HepG2 (cell line): Measurements from ENCODE around the gene TUBB4B. TPM values are rescaled to one million over a fixed set of nuclear protein-coding genes. Genes with fewer than 3 reads are reported as not detected.

Experiments used
- ASH2L ChIP-seq: fragments of 300-600, 200-600 bp; sonication (generic); IDR thresholded peaks from 2 replicates; pipeline ENCODE4 v1.7.0; 2017; ENCODE audit warnings: low read depth, mild to moderate bottlenecking, moderate library complexity, mixed read lengths, low read length; ENCODE audit not compliant: insufficient read length
- HCFC1 ChIP-seq: fragments of 150-350 bp; IDR thresholded peaks from 2 replicates; pipeline ENCODE4 v1.6.1; 2014; ENCODE audit warnings: low read depth, low read length
- IRF2 ChIP-seq: IDR thresholded peaks from 2 replicates; pipeline ENCODE4 v1.6.1; 2018; ENCODE audit warnings: missing genetic modification reagents, missing compliant biosample characterization
- KDM5A ChIP-seq: fragments of 200-600 bp; sonication (generic); IDR thresholded peaks from 2 replicates; pipeline ENCODE4 v1.7.0; 2018; ENCODE audit warnings: antibody characterized with exemption, mild to moderate bottlenecking, low read length, borderline replicate concordance
- MLLT10 ChIP-seq: sonication (generic); formaldehyde crosslinking; IDR thresholded peaks from 2 replicates; pipeline ENCODE4 v1.4.0; 2020; ENCODE audit warnings: missing genetic modification reagents
- MXD4 ChIP-seq: IDR thresholded peaks from 2 replicates; pipeline ENCODE4 v1.6.1; 2016; ENCODE audit warnings: mild to moderate bottlenecking, missing biosample characterization, missing genetic modification reagents
- SALL2 ChIP-seq: sonication (generic); formaldehyde crosslinking; IDR thresholded peaks from 2 replicates; pipeline ENCODE4 v1.8.1; 2023; ENCODE audit warnings: mild to moderate bottlenecking, missing genetic modification reagents, inconsistent platforms
- SIN3B ChIP-seq: fragments of 150-350 bp; IDR thresholded peaks from 2 replicates; pipeline ENCODE4 v1.6.1; 2014; ENCODE audit warnings: low read length
- SMAD3 ChIP-seq: sonication (generic); formaldehyde crosslinking; IDR thresholded peaks from 2 replicates; pipeline ENCODE4 v1.4.0; 2020; ENCODE audit warnings: missing genetic modification reagents
- ZFYVE20 ChIP-seq: sonication (generic); formaldehyde crosslinking; IDR thresholded peaks from 2 replicates; pipeline ENCODE4 v1.8.0; 2023; ENCODE audit warnings: low read depth, mild to moderate bottlenecking, moderate library complexity, missing genetic modification reagents, borderline replicate concordance
- ZNF124 ChIP-seq: sonication (generic); formaldehyde crosslinking; IDR thresholded peaks from 2 replicates; pipeline ENCODE4 v1.4.0; 2020; ENCODE audit warnings: missing genetic modification reagents
- ZNF280D ChIP-seq: sonication (generic); formaldehyde crosslinking; IDR thresholded peaks from 2 replicates; pipeline ENCODE4 v1.5.1; 2020; ENCODE audit warnings: mild to moderate bottlenecking, missing genetic modification reagents
- ZNF3 ChIP-seq: IDR thresholded peaks from 2 replicates; pipeline ENCODE4 v1.7.0; 2017; ENCODE audit warnings: inconsistent platforms
- ZNF33A ChIP-seq: sonication (generic); formaldehyde crosslinking; IDR thresholded peaks from 2 replicates; pipeline ENCODE4 v1.5.1; 2020; ENCODE audit warnings: missing genetic modification reagents, mild to moderate bottlenecking, moderate library complexity, borderline replicate concordance
- ZNF577 ChIP-seq: sonication (generic); formaldehyde crosslinking; IDR thresholded peaks from 2 replicates; pipeline ENCODE4 v1.4.0; 2020; ENCODE audit warnings: mild to moderate bottlenecking, low read depth, missing genetic modification reagents, borderline replicate concordance
- ZNF724P ChIP-seq: sonication (generic); formaldehyde crosslinking; IDR thresholded peaks from 2 replicates; pipeline ENCODE4 v1.8.0; 2022; ENCODE audit warnings: missing genetic modification reagents, borderline replicate concordance
- ZSCAN22 ChIP-seq: sonication (generic); formaldehyde crosslinking; IDR thresholded peaks from 2 replicates; pipeline ENCODE4 v1.4.0; 2020; ENCODE audit warnings: mild to moderate bottlenecking, missing genetic modification reagents
- ZZZ3 ChIP-seq: sonication (generic); formaldehyde crosslinking; IDR thresholded peaks from 2 replicates; pipeline ENCODE4 v1.4.0; 2020; ENCODE audit warnings: missing genetic modification reagents, mild to moderate bottlenecking, borderline replicate concordance
- polyA plus RNA-seq, 8 experiments: library from polyadenylated mRNA; depleted of rRNA in 3 of 8; stranded (reverse) in 7 of 8; unstranded in 1 of 8; fragments of >200 nt; fragmentation: Illumina TruSeq in 4 of 8; extraction: Trizol in 4 of 8; gene quantifications; 2 replicates each; pipeline versions ENCODE4 v1.2.1 to v1.2.3, GENCODE V29; 2011 to 2016; ENCODE audit warnings: low read depth in 4 of 8, missing spikeins in 1 of 8, mixed read lengths in 1 of 8; ENCODE audit not compliant: insufficient read depth in 1 of 8
- total RNA-seq, 5 experiments: library from RNA; depleted of rRNA; stranded (reverse); fragments of >200 nt; fragmentation: Illumina TruSeq; extraction: Trizol; gene quantifications; 2 replicates each; pipeline ENCODE4 v1.2.3, GENCODE V29; 2016; ENCODE audit warnings: low read depth in 1 of 5
- TF ChIP-seq, protein P1 (sequence below): IDR thresholded peaks from 2 replicates; pipeline ENCODE4 v1.6.1; 2016; ENCODE audit warnings: mild to moderate bottlenecking
- TF ChIP-seq, protein P2 (sequence below): sonication (generic); formaldehyde crosslinking; IDR thresholded peaks from 2 replicates; pipeline ENCODE4 v1.4.0; 2020; ENCODE audit warnings: missing genetic modification reagents, borderline replicate concordance

The TUBB4B gene
- total and polyA plus RNA-seq, 2 of the 13 experiments (the other 11 are each of a cell fraction or from before 2014, with no cell fraction given), result 182 to 412 TPM

DNA sequence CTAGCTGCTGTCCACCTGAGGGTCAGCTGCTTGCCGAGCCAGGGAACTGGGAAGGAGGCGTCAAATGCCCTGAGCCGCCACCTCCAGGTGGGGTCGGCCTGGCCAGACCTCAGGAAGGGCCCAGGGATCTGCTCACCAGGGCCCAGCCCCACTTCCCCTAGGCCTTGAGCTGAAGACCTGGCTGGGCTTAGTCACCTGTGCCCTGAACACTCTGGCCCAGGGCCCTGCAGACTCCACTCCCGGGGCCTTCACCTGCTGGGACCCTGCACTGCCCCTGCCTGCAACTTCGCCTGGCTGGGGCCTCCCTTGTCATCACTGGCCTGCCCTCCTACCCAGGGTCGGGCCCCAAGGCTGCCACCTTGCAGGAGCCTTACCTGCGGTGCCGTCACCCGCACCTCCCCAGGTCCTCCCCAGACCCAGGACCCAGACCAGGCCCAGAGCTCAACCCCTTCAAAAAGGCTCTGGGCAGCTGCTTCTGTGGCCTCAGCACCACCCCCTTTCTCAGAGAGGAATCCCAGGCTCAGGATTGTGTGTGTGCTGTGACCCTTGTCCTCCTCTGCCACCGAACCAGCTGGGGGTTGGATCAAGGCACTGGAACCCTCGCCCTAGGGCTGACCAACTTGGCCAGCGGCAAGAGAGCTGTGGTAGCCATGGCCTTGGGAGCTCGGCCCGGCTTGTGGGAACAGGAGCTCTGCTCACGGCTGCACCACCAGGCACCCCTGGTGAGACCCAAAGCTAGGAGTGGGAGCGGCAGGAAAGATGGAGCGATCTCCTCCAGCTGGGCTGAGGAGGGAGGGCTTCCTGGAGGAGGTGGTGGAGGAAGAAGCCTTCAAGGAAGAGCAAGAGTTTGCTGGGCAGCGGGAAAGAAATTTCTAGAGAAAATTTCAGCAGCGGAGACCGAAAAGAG lies 12.9 kb downstream of the TUBB4B start (continued):
- TF ChIP-seq ZNF280D (CRISPR knock-in tag) (no peak), MLLT10 (CRISPR knock-in tag) (no peak), ZZZ3 (no peak), HCFC1 (no peak), SMAD3 (CRISPR knock-in tag) (no peak), ZFYVE20 (CRISPR knock-in tag) (no peak), IRF2 (CRISPR knock-in tag) (no peak), ZSCAN22 (no peak), SIN3B (no peak), ZNF124 (CRISPR knock-in tag) (no peak), ZNF577 (CRISPR knock-in tag) (no peak), ASH2L (no peak), MXD4 (CRISPR knock-in tag) (no peak), ZNF724P (no peak), KDM5A (no peak), SALL2 (CRISPR knock-in tag) (no peak), ZNF33A (CRISPR knock-in tag) (no peak), ZNF3 (CRISPR knock-in tag) (no peak)
- TF ChIP-seq, protein P1, sequence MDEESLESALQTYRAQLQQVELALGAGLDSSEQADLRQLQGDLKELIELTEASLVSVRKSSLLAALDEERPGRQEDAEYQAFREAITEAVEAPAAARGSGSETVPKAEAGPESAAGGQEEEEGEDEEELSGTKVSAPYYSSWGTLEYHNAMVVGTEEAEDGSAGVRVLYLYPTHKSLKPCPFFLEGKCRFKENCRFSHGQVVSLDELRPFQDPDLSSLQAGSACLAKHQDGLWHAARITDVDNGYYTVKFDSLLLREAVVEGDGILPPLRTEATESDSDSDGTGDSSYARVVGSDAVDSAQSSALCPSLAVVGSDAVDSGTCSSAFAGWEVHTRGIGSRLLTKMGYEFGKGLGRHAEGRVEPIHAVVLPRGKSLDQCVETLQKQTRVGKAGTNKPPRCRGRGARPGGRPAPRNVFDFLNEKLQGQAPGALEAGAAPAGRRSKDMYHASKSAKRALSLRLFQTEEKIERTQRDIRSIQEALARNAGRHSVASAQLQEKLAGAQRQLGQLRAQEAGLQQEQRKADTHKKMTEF (CRISPR knock-in tag), result peak; percentile 44
- TF ChIP-seq, protein P2, sequence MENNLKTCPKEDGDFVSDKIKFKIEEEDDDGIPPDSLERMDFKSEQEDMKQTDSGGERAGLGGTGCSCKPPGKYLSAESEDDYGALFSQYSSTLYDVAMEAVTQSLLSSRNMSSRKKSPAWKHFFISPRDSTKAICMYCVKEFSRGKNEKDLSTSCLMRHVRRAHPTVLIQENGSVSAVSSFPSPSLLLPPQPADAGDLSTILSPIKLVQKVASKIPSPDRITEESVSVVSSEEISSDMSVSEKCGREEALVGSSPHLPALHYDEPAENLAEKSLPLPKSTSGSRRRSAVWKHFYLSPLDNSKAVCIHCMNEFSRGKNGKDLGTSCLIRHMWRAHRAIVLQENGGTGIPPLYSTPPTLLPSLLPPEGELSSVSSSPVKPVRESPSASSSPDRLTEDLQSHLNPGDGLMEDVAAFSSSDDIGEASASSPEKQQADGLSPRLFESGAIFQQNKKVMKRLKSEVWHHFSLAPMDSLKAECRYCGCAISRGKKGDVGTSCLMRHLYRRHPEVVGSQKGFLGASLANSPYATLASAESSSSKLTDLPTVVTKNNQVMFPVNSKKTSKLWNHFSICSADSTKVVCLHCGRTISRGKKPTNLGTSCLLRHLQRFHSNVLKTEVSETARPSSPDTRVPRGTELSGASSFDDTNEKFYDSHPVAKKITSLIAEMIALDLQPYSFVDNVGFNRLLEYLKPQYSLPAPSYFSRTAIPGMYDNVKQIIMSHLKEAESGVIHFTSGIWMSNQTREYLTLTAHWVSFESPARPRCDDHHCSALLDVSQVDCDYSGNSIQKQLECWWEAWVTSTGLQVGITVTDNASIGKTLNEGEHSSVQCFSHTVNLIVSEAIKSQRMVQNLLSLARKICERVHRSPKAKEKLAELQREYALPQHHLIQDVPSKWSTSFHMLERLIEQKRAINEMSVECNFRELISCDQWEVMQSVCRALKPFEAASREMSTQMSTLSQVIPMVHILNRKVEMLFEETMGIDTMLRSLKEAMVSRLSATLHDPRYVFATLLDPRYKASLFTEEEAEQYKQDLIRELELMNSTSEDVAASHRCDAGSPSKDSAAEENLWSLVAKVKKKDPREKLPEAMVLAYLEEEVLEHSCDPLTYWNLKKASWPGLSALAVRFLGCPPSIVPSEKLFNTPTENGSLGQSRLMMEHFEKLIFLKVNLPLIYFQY (CRISPR knock-in tag), result no peak; the same call in 1 of the 2 replicates
